Hippocampal formation (tissue), 2 donors: ENCODE data around the gene MEIS1.

Experiments used
- DNase-seq, 2 donors: peaks; one replicate each; lab custom pipeline; 2025; lab: John Stamatoyannopoulos, UW

Gene MEIS1

DNA sequence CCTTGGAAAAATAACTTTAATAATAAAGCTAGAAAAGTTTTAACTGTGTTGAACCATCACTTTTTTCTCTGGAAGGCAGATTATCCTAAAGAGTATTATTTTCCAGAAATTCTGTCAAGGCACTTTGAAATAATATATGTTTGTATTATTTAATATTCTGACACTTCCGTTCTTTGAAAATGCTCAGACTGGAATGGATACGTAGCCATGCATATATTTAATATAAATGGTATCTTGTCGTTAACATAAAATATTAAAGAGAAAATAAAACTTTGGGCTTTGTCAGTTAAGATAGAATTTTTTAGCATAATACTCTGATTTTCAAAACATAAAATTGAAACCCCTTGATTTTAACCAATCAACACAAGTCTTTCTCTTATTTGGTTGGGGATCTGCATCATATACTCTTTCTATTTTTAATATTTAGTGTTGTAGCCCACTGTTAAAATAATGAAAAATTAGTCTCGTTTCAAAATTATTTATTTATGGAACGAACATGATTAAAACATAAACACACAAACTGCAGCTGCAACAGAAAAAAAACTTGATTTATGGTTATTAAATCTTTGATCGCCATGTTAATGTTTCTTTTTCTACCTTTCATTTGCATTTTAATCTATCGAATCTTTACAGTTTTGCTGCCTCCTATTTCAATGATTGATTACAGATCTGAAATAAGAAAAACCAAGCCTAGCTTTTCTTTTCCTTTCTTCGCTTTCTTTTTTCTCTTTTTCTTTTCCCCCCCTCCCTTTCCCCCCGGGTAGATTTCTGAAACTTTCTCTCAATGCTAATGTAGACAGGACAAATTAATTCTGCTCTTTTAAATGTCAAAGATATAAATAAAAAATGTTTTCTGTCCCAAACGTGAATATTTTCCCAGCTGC is 145.5 kb downstream of the MEIS1 start:
- DNase-seq: no peak

- DNase-seq: no peak
Observed at GRCh38 chr2:66581339-66582103, 146.6 kb downstream of the MEIS1 start.

- no peak for DNase-seq
Observed at GRCh38 chr2:66582104-66582986, 147.4 kb downstream of the MEIS1 start.

- DNase-seq: no peak
Observed at GRCh38 chr2:66582987-66583880, 148.3 kb downstream of the MEIS1 start.

GRCh38 chr2:66583881-66584280 is 149.0 kb downstream of the MEIS1 start:
- DNase-seq: no peak

DNA sequence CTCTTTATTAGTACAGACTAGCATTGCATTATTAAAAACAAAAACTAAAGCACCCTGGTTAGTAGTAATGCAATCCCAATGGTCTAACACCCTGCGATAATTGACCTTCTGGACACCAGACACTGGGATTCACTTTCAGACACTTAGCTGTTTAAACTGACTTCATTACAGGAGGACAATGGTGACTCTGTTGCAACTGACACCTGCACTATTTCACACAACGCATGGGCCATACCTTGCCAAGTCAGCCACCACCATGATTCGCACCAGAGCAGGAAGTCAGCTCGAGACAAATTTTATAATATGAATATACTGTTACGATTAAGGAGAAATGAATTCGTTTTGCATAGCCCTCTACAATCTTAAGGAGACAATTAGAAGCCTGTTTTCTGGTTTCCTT is 150.7 kb downstream of the MEIS1 start:
- DNase-seq: no peak

GRCh38 chr2:66587216-66587615 is 152.3 kb downstream of the MEIS1 start:
- no peak for DNase-seq

DNA sequence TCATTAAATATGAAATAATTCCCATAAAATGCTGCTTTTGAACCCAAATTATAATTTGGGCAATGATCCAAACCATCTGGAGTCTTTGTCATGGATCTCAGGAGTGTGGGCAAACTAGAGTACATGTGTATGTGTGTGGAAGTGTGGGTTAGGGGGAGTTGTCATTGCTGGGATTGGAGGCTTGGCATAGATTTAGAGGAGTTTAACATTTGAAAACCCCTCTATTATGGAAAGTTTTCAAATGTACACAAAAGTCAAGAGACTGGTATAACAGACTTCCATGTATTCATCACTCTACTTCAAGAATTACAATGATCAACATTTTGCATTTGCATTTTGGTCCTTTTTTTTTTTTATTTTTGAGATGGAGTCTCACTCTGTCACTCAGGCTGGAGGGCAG is 159.1 kb downstream of the MEIS1 start:
- no peak for DNase-seq

DNA sequence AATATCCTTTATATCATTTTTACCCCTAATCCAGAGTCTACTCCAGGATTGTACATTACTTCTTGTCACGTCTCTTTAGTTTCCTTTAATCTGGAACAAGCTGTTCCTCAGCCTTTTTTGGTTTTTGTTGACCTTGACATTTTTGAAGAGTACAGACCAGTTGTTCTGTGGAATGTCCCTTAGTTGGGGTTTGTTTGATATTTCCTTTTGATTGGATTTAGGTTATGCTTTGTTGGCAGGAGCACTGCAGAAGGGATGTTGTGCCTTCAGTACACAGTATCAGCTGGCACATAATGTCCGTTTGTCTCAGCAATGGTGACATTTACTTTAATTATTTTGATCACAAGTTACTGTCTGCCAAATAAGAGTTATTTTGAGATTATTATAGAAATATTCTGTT is 160.6 kb downstream of the MEIS1 start:
- DNase-seq: no peak

DNA sequence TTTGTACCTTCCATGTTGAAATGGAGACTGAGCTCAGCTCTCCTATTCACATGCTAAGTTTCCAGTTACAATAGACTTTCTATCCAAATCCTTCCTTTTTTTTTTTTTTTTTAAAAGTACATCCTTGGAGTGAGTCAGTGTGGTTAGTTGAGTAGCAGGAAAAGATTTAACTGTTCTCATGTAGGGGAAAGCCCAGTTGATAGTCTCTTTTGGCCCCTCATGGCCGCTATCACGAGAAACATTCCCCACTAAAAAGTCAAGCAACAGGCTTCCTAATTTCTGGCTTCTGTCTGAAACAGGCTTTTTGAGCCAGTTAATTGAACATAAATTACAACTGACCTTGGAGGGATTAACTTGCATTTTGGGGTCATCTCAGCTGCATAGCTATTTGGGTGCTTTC is 161.3 kb downstream of the MEIS1 start:
- no peak for DNase-seq

- DNase-seq: no peak
Observed at GRCh38 chr2:66601624-66602023, 166.7 kb downstream of the MEIS1 start.

- no peak for DNase-seq
Observed at GRCh38 chr2:66602341-66602740, 167.4 kb downstream of the MEIS1 start.

DNA sequence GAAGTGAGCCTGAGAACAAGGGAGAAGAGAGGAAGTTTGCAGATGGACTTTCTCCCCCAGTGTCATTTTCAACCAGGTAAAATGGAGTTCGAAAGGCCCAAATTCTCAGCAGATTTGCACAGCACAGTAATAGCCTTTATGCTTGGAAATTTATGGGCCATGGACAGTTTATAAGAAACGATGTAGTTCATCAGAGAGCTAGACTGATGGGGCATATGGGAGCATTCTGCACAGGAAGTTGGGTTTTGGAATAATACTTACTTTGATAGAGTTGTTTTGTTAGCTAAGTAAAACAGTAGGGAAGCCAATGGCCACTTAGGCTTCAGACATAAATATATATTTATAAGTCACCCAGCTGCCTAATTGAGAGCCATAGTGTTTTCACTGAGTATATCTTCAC is 169.4 kb downstream of the MEIS1 start:
- no peak for DNase-seq

DNA sequence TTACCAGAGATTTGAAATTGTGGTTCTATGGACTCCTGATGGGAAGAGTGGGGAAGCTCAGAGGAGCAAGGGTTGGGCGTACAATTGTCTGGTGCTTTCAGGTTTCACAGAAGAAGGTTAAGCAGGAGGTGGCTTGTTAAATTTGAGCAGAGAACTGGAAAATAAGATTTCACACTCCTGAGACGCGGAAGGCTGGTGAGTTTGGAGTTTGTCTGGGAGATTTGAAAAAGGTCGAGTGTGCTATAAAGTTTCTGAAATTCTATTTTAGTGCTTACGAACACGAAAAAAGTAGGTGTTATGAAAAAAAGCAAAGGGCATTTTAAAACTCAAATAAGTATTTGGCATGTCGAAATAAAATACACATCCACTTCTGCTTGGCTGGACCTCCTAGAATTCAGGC is 170.1 kb downstream of the MEIS1 start:
- DNase-seq: no peak

DNA sequence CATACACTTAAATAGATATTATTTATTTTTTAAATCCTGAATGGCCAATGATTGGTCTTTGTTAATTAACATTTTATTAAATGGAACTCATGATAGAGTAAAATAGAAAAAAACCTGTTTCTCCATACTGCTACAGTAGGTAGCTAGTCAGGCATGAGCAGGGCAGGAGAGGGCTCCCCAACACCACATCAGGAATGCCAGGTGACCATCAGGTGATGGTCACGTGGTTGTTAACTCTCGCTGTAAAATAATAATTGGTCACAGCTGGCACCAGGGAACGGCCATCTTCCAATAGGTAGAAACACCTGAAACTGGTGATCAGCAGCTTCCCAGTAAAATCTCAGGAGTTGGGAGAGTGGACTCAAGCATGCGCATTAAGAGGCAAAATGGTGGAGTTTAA is 172.2 kb downstream of the MEIS1 start:
- DNase-seq: no peak
